HG03159 (cell line): ENCODE data around the gene WDR1.

Experiments
- ATAC-seq: cut with Tn5 transposase; IDR thresholded peaks from one replicate; pipeline ENCODE4 v1.9.1; 2021; ENCODE audit warnings: mild to moderate bottlenecking, moderate library complexity; ENCODE audit not compliant: unreplicated experiment

The WDR1 gene

GRCh38 chr4:10115271-10115796 is 1.3 kb downstream of the WDR1 start:
- ATAC-seq = no peak

- no peak for ATAC-seq
Measured at GRCh38 chr4:10114607-10115006, 2.0 kb downstream of the WDR1 start.

- ATAC-seq = no peak
Measured at GRCh38 chr4:10114147-10114546, 2.5 kb downstream of the WDR1 start.

- ATAC-seq = no peak
Measured at GRCh38 chr4:10113362-10114047, 3.1 kb downstream of the WDR1 start.

GRCh38 chr4:10112658-10113284 is 3.8 kb downstream of the WDR1 start:
- no peak for ATAC-seq

- no peak for ATAC-seq
Measured at GRCh38 chr4:10111067-10111801, 5.4 kb downstream of the WDR1 start.

- no peak for ATAC-seq
Measured at GRCh38 chr4:10109995-10110670, 6.5 kb downstream of the WDR1 start.

- ATAC-seq = no peak
Measured at GRCh38 chr4:10108818-10109783, 7.5 kb downstream of the WDR1 start.

GRCh38 chr4:10108391-10108790 is 8.2 kb downstream of the WDR1 start:
- ATAC-seq = no peak

- ATAC-seq = no peak
Measured at GRCh38 chr4:10107111-10108091, 9.2 kb downstream of the WDR1 start.

GRCh38 chr4:10106421-10107039 is 10.1 kb downstream of the WDR1 start:
- no peak for ATAC-seq

- ATAC-seq = no peak
Measured at GRCh38 chr4:10105920-10106319, 10.7 kb downstream of the WDR1 start.

- ATAC-seq = no peak
Measured at GRCh38 chr4:10105421-10105820, 11.2 kb downstream of the WDR1 start.

- no peak for ATAC-seq
Measured at GRCh38 chr4:10104991-10105276, 11.7 kb downstream of the WDR1 start.

GRCh38 chr4:10104211-10104990 is 12.2 kb downstream of the WDR1 start:
- ATAC-seq = no peak

- ATAC-seq = no peak
Measured at GRCh38 chr4:10102474-10103332, 13.9 kb downstream of the WDR1 start.
